Activated T-helper 1 cell treated with Interleukin-2 at 50 U/mL for 16 hours (primary cell): Measurements from ENCODE around the gene MPPE1.

Experiments
- DNase-seq: peaks from one replicate; pipeline ENCODE4 v3.0.0-alpha.2; 2020; ENCODE audit warnings: low read depth

Gene MPPE1

DNA sequence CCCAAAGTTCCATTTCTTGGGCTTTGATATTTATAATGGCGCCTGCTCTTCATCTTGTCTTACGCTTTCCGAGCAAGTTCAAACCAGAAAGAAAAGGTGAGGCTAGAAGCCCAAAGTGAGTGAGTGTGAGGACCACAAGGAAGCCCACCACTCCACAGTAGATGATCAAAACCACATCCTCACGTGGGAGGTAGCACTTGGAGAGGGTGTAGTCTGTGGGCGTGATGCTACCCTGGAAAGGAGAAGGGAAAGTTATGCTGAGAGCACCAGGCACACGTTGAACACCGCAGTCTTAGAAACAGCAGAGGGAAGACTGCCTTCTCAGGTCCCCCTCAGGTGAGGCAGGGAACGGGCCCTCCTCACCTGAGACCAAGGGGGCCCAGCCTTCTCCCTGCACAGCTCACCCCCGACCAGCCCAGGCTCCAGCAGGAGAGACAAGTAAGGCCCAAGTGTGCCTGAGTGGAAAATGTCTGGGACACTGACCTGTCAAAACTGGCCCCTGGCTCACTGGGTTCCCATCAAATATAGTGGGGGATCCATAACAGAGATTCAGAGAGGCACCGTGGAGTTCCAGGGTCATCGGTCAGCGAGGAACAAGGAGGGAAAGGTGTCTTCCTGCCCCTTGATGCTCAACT lies 23.6 kb downstream of the MPPE1 start:
- no peak for DNase-seq

- DNase-seq, result no peak
Measured at GRCh38 chr18:11883153-11883552, 25.0 kb downstream of the MPPE1 start.

DNA sequence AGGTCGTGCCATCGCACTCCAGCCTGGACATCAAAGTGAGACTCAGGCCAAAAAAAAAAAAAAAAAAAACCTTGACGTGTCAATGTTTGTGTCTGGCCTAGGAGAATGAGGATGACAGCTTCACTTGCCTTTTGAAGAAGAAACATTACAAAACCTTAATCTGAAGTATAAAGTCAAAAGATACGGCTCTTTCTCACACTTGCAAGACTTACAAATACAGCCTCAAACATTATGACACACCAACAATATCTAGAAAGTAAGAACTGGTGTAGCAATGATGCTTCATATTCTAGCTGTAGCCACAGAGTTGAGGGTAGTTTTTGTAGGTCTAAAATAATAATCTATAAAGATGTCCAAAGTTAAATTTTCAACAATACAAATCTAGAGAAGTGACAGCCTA lies 25.5 kb downstream of the MPPE1 start:
- no peak for DNase-seq

GRCh38 chr18:11880586-11881304 lies 27.4 kb downstream of the MPPE1 start:
- no peak for DNase-seq

DNA sequence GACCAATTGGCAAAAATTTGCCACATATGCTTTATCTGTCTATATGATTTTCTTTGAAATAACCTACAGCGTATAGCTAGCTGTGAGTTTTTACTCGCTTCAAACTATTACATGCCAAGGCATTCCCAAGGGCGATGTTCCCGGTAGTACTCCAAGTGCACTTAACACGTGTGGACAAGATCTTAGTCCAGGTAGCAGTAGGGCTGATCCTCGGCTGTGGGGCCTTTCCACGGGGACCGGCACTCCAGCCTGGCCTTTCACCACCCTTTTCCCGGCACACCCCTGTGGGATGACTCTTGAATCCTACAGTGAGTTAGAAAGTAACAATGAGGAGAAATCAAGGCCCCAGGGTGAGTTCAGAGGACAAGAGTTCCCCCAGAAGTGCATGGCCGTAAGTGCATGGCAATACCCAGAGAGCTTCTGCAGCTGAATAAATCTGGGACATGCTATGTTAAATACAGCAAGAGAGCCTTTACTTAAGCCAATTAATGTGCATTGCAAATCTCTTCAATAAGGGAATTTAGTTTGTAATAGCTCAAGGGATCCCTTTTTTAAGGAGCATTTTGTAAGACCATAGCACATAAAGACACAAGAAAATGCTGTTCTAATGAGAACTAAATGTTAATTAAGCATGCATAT lies 30.5 kb downstream of the MPPE1 start:
- DNase-seq, result no peak

- DNase-seq, result no peak
Measured at GRCh38 chr18:11874676-11875075, 33.4 kb downstream of the MPPE1 start.

- no peak for DNase-seq
Measured at GRCh38 chr18:11873670-11874340, 34.3 kb downstream of the MPPE1 start.

DNA sequence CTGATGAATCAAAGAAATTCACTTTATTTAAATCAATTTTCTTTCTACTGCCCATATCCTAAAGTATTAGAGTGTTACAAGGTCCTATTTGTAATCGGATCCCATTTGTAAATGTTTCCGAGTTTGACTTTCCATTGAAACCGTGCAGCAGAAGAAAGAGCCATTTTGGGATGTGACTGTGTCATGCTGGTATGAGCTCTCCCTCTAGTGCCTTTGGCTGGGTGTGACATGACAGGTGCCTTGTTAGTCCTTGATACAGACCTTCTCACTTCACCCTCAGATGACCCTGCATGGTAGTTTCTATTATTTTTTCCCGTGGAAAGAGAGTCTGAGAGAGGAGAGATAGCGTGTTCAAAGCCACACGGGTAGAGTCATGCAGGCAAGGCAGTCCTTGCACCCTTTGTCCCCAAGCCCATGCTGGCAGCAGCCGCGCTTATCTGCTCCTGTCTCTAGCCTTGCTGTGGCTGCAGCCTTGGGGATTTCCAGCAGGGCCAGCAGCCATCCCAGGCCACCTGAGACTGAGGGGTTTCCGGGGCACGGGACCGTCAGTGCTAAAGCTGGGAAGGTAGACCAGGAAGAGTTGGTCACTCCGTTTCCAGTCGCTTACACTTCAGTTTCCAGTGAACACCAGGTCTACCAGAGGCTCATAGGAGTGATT lies 35.5 kb downstream of the MPPE1 start:
- no peak for DNase-seq

DNA sequence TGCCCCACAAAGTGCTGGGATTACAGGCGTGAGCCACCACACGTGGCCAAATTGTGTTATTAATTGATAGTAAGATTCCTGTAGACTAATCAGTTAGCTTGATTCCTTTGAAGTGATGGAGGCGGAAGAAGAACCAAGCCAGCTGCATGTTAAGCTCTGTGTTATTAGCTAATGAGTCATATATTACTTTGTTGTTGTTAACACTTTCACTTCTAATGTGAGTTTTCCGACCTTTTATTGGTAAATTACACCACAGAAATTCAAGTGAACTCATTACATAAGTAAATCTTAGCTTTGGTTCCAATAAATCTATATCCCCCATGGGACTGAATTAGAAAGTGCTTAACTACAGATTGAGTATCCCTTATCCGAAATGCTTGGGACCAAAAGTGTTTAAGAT lies 36.6 kb downstream of the MPPE1 start:
- DNase-seq, result no peak

DNA sequence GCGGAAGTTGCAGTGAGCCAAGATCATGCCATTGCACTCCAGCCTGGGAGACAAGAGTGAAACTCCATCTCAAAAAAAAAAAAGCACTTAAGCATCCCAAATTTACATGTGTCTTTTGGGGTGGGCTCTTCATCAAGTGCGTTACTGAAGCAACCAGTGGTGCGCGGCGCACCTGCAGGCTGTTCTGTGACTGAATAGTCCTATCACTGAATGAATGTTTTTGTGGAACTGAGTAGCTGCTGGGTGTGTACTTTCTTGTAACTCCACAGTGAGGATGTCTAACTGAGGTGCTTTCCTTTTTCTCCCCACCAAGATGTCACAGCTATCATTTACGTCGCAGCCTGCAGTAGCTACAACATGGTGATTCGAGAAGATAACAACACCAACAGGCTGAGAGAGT lies 39.9 kb downstream of the MPPE1 start:
- no peak for DNase-seq

GRCh38 chr18:11866764-11867163 lies 41.4 kb downstream of the MPPE1 start:
- DNase-seq, result no peak

DNA sequence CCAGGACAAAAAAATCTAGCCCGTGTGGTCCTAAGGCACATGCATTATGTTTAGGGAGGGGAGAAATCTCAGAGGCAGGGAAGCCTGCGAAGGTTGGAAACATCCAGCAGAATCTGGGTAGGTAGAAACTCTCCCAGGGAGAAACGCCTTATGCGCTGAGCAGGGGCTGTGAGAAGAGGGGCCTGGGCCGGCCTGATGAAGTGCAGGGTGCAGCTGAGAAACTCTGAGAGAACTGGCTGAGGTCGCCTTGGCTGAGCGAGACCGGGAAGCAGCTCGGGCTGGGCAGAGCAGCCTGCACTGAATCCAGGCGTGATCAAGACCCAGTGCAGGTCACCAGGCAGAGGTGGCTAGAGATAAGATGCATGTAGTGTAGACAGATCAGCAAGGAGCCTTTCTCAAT lies 41.8 kb downstream of the MPPE1 start:
- DNase-seq, result no peak

DNA sequence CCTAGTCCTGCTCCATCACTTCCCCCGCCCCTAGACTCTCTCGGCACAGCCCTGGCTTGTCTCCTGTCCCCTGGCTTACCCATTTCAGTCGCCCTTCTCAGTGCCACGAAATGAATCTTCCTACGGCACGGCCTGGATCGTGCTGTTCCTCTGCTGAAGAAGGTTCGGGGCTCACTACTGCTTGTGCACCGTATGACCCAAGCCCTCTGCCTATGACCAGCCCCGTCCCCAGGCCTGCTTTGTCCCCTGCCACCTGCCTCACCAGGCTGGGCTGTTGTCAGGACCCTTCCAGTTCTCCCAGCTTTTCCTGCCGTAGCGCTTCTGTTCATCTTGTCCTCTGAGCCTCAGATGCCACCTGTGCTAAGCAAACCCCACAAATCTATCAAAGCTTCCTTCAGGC lies 43.0 kb downstream of the MPPE1 start:
- no peak for DNase-seq

DNA sequence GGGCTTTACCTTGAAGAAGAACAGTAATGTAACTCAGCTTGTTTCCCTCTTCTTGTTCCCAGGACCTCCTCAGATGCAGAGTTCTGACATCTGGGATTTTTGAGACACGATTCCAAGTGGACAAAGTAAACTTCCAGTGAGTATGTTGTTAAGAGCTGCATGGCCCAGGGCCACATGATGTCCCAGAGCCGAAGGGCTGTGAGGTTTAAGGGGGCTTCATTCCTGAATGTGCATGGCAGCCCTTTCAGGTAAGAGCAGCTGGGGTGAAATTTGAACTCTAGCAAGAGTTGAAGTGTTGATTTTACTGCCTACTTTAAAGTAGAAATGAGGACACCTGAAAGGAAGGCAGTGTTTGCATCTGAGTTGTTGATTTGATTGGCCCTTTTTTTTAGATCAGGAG lies 43.6 kb downstream of the MPPE1 start:
- no peak for DNase-seq

- no peak for DNase-seq
Measured at GRCh38 chr18:11862468-11863137, 45.5 kb downstream of the MPPE1 start.

GRCh38 chr18:11861583-11862288 lies 46.4 kb downstream of the MPPE1 start:
- DNase-seq, result no peak

DNA sequence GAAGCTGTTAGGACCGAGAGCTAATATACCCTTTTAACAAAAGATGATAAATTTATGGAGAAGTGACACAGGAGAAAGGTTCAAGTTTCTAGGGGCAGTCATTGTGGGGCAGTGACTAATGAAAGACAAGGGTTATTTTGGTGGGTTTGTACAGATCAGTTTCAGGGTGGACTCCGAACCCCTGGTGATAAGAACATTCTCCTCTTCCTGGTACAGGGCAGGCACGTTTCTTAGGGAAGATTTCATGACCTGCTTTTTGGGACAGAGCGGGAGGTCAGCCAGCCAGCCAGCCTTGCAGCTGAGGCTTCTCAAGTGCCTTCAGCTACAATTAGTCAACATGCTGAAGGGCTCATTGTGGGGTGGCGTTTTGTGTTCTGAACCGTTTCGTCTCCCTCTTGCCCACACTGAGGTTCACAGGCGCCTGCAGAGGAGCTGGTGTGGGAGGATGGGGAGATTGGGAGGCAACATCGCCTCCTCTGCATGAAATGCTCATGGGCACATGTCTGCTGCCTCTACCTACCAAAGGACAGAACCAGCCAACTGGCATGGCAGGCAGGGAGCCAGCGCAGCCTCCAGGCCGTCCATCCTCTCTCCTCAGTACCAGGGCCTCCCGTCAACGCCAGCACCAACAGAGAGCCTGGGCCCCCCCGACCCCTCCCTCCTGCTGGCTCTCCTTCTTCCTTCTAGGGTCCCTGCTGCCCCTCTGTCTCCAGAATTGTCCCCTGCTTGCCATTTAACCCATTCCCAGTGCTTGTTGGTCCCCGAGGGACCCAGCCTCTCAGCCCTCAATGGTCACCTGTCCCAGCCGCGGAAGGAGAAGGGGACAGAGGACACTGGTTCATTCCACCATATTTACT lies 47.3 kb downstream of the MPPE1 start:
- no peak for DNase-seq

DNA sequence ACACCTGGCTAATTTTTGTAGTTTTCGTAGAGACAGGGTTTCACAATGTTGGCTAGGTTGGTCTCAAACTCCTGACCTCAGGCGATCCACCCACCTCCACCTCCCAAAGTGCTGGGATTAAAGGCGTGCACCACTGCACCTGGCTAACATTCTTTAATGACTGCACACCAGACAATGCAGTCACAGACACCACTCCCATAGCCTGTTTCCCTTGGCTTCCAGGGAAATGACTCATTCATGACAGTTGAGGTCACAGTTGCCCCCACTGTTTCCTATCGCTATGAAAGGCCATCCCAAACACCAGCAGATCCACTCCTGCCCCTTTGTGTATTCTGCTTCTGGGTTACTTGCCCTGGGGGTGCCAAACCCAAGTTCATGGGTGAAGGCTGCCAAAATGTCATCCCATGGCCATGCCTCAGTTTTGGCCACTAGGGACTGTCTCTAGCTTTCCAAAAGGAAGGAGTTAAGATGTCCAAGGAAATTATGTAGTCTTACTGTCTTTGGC lies 48.2 kb downstream of the MPPE1 start:
- no peak for DNase-seq

- no peak for DNase-seq
Measured at GRCh38 chr18:11859282-11859830, 48.8 kb downstream of the MPPE1 start.
